ENCODE results near the gene TSC22D2. TPM values are rescaled to one million over a fixed set of nuclear protein-coding genes. Genes with fewer than 3 reads are reported as not detected.

TSC22D2 gene
- total RNA-seq, 1 donor from 2014 or later: 29.2 TPM

GRCh38 chr3:150509780-150510179 lies 101.7 kb downstream of the TSC22D2 start:
- Histone ChIP-seq H3K4me1 (no peaks in the 10 kb centered on the region), H3K4me3 (no peak overlapping the region), H3K9me3 (no peaks in the 10 kb centered on the region), H3K27ac (no peak overlapping the region), H3K36me3 (no peaks in the 10 kb centered on the region), H3K27me3 (no peaks in the 10 kb centered on the region)
- DNase-seq (no peak), ATAC-seq (no peak)
- intact Hi-C loops (cut with DNase I): no loop called here
- no peak for TF ChIP-seq CTCF (IDR thresholded peaks at IDR 0.05)

- DNase-seq: no peak
- no peaks in the 10 kb centered on the region for H3K4me1 ChIP-seq
- no peak for ATAC-seq
- no peaks in the 10 kb centered on the region for H3K36me3 ChIP-seq
- TF ChIP-seq CTCF (IDR thresholded peaks at IDR 0.05): no peak
- no peaks in the 10 kb centered on the region for H3K27me3 ChIP-seq
- H3K27ac ChIP-seq: no peak overlapping the region
- intact Hi-C loops (cut with DNase I): no loop called here
- H3K4me3 ChIP-seq: no peak overlapping the region
- no peaks in the 10 kb centered on the region for H3K9me3 ChIP-seq
These were observed 103.2 kb downstream of the TSC22D2 start for GRCh38 chr3:150511122-150511821.

GRCh38 chr3:150515210-150515609 lies 107.1 kb downstream of the TSC22D2 start:
- Histone ChIP-seq H3K27me3 (no peaks in the 10 kb centered on the region), H3K4me3 (no peak overlapping the region), H3K36me3 (no peaks in the 10 kb centered on the region), H3K9me3 (no peaks in the 10 kb centered on the region), H3K27ac (no peak overlapping the region), H3K4me1 (no peaks in the 10 kb centered on the region)
- ATAC-seq: no peak
- TF ChIP-seq CTCF (IDR thresholded peaks at IDR 0.05): no peak
- DNase-seq: no peak
- intact Hi-C loops (cut with DNase I): no loop called here

Other genes with a start within 250 kb of the TSC22D2 start
- gene SERP1, start 138.2 kb downstream of the TSC22D2 start, total RNA-seq: 132 TPM
- gene EIF2A, start 138.5 kb downstream of the TSC22D2 start, total RNA-seq: 83.8 TPM
- 118 TPM for gene SELENOT, start 195.0 kb downstream of the TSC22D2 start, total RNA-seq